ENCODE measurements around the gene KIF9. TPM values are rescaled to one million over a fixed set of nuclear protein-coding genes. Genes with fewer than 3 reads are reported as not detected.
"Not testable (repeated sequence)": the region's sequence is repeated elsewhere in the genome, so short reads cannot be mapped to it uniquely, and the experiment has no call there.

The KIF9 gene
- total RNA-seq, 4 donors from 2014 or later, result 6.1 to 14.7 (median 12.0) TPM

GRCh38 chr3:47193871-47194859, 88.4 kb downstream of the KIF9 start:
- WGBS, 2 donors, result 92 to 96% methylated on average over 4 of the region's 4 CpGs
- intact Hi-C loops (cut with DNase I; ENCODE audit: low total_unique reads), result no loop called here
- no peak overlapping the region for H3K4me3 ChIP-seq (ENCODE audit: low read depth, poor library complexity, severe bottlenecking)
- no peak for DNase-seq (ENCODE audit: low spot score in 2 of 2)
- TF ChIP-seq CTCF (IDR thresholded peaks at IDR 0.05), result no peak
- no peak for TF ChIP-seq POLR2A (IDR thresholded peaks at IDR 0.05)

GRCh38 chr3:47186285-47186684, 96.3 kb downstream of the KIF9 start:
- no peak for DNase-seq (ENCODE audit: low spot score in 2 of 2)
- no peak overlapping the region for H3K4me3 ChIP-seq (ENCODE audit: low read depth, poor library complexity, severe bottlenecking)
- intact Hi-C loops (cut with DNase I; ENCODE audit: low total_unique reads), result no loop called here
- WGBS, 2 donors, result 80 to 85% methylated on average over 2 of the region's 2 CpGs
- TF ChIP-seq POLR2A (IDR thresholded peaks at IDR 0.05), result no peak
- TF ChIP-seq CTCF (IDR thresholded peaks at IDR 0.05), result no peak

- DNase-seq (ENCODE audit: low spot score in 2 of 2); H3K4me3 ChIP-seq (ENCODE audit: low read depth, poor library complexity, severe bottlenecking); intact Hi-C loops (cut with DNase I; ENCODE audit: low total_unique reads): not testable (repeated sequence)
- 92 to 97% methylated on average over 4 of the region's 4 CpGs for WGBS, 2 donors
Measured at GRCh38 chr3:47181685-47182084, 100.9 kb downstream of the KIF9 start.

- H3K4me3 ChIP-seq (ENCODE audit: low read depth, poor library complexity, severe bottlenecking); intact Hi-C loops (cut with DNase I; ENCODE audit: low total_unique reads); DNase-seq (ENCODE audit: low spot score in 2 of 2): not testable (repeated sequence)
- 90 to 91% methylated on average over 12 of the region's 12 CpGs for WGBS, 2 donors
Measured at GRCh38 chr3:47180011-47180410, 102.6 kb downstream of the KIF9 start.

Other genes with a start within 250 kb of the KIF9 start
- gene SETD2, start 118.7 kb downstream of the KIF9 start, total RNA-seq, result 10 to 100 TPM; 42.9 to 59.6 (median 47.7) TPM
- 10 to 100 TPM; 32.7 to 51.0 (median 44.5) TPM for gene KLHL18, start 145 bp upstream of the KIF9 start, total RNA-seq
- 10 to 100 TPM; 34.3 to 49.6 (median 37.8) TPM for gene PTPN23, start 98.2 kb upstream of the KIF9 start, total RNA-seq
- 100 to 1,000 TPM; 100 to 188 (median 123) TPM for gene SCAP, start 193.1 kb upstream of the KIF9 start, total RNA-seq
- gene ELP6, start 230.9 kb upstream of the KIF9 start, total RNA-seq, result 10 to 100 TPM; 17.8 to 24.0 (median 19.4) TPM

All from lower leg skin (tissue), 4 donors.